Loucy (cell line): Measurements from ENCODE around the gene PHEX.

Source experiments
- H2AFZ ChIP-seq: fragments of 200-600 bp; sonication (generic); 2 replicates; pipeline ENCODE4 v1.6.0; 2016; ENCODE audit warnings: antibody characterized with exemption, mild to moderate bottlenecking, low read length, moderate library complexity
- H3F3A ChIP-seq: fragments of 200-600 bp; 2 replicates; pipeline ENCODE4 v1.6.0; 2016; ENCODE audit warnings: antibody characterized with exemption, low read depth, mild to moderate bottlenecking
- H3K27me3 ChIP-seq: fragments of 200-600 bp; sonication (generic); 2 replicates; pipeline ENCODE4 v1.6.1; 2014; ENCODE audit warnings: low read length, mild to moderate bottlenecking; ENCODE audit not compliant: insufficient read depth, poor library complexity, severe bottlenecking
- H3K36me3 ChIP-seq: fragments of 200-600 bp; sonication (generic); 2 replicates; pipeline ENCODE4 v1.6.1; 2016; ENCODE audit warnings: low read length; ENCODE audit not compliant: insufficient read depth
- H3K4me1 ChIP-seq: fragments of 200-600 bp; sonication (generic); 2 replicates; pipeline ENCODE4 v1.5.1; 2014; ENCODE audit warnings: low read length, mild to moderate bottlenecking; ENCODE audit not compliant: insufficient read depth, poor library complexity, severe bottlenecking
- H3K4me2 ChIP-seq: fragments of 200-600 bp; sonication (generic); 2 replicates; pipeline ENCODE4 v1.6.0; 2014; ENCODE audit warnings: antibody characterized with exemption, low read length, low read depth, mild to moderate bottlenecking; ENCODE audit not compliant: poor library complexity, severe bottlenecking
- H3K4me3 ChIP-seq: fragments of 200-600 bp; sonication (generic); 2 replicates; pipeline ENCODE4 v1.5.1; 2014; ENCODE audit warnings: low read length, mild to moderate bottlenecking, mixed read lengths; ENCODE audit not compliant: poor library complexity, severe bottlenecking
- H3K79me2 ChIP-seq: fragments of 200-600 bp; sonication (generic); 2 replicates; pipeline ENCODE4 v1.6.1; 2014; ENCODE audit warnings: low read length; ENCODE audit not compliant: insufficient read depth
- H3K9ac ChIP-seq: fragments of 200-600 bp; sonication (generic); 2 replicates; pipeline ENCODE4 v1.6.0; 2014; ENCODE audit warnings: mild to moderate bottlenecking, low read depth, low read length, moderate library complexity; ENCODE audit not compliant: poor library complexity, severe bottlenecking
- H3K9me2 ChIP-seq: fragments of 200-600 bp; sonication (generic); replicated peaks from 2 replicates; pipeline ENCODE4 v1.6.1; 2016; ENCODE audit warnings: low read depth, low read length, mixed read lengths
- H3K9me3 ChIP-seq: fragments of 200-600 bp; sonication (generic); 2 replicates; pipeline ENCODE4 v1.6.1; 2014; ENCODE audit warnings: mild to moderate bottlenecking, antibody characterized with exemption, low read length, low read depth; ENCODE audit not compliant: insufficient read depth
- H4K20me1 ChIP-seq: fragments of 200-600 bp; sonication (generic); 2 replicates; pipeline ENCODE4 v1.6.0; 2014; ENCODE audit warnings: antibody characterized with exemption, low read length, mild to moderate bottlenecking; ENCODE audit not compliant: insufficient read depth, poor library complexity, severe bottlenecking
- EZH2phosphoT487 ChIP-seq: fragments of 200-600 bp; IDR thresholded peaks from 2 replicates; pipeline ENCODE4 v1.6.1; 2018; ENCODE audit warnings: antibody characterized with exemption, mild to moderate bottlenecking, moderate library complexity, borderline replicate concordance
- TF ChIP-seq, protein P1 (sequence below): fragments of 200-600 bp; sonication (generic); conservative IDR thresholded peaks from 2 replicates; pipeline ENCODE4 v1.5.1; 2014; ENCODE audit warnings: mild to moderate bottlenecking, antibody characterized with exemption, low read length

PHEX gene

GRCh38 chrX:22165732-22166457 is 133.8 kb downstream of the PHEX start:
- Histone ChIP-seq H3K4me2 (no peak overlapping the region), H3K4me1 (no peaks in the 10 kb centered on the region), H3F3A (no peaks in the 10 kb centered on the region), H3K27me3 (no peaks in the 10 kb centered on the region), H3K9ac (no peak overlapping the region), H3K9me2 (no peaks in the 10 kb centered on the region), H3K9me3 (no peaks in the 10 kb centered on the region), H3K79me2 (no peaks in the 10 kb centered on the region), H2AFZ (no peak overlapping the region), H3K4me3 (no peak overlapping the region), H4K20me1 (no peaks in the 10 kb centered on the region), H3K36me3 (no peaks in the 10 kb centered on the region)
- TF ChIP-seq, protein P1, sequence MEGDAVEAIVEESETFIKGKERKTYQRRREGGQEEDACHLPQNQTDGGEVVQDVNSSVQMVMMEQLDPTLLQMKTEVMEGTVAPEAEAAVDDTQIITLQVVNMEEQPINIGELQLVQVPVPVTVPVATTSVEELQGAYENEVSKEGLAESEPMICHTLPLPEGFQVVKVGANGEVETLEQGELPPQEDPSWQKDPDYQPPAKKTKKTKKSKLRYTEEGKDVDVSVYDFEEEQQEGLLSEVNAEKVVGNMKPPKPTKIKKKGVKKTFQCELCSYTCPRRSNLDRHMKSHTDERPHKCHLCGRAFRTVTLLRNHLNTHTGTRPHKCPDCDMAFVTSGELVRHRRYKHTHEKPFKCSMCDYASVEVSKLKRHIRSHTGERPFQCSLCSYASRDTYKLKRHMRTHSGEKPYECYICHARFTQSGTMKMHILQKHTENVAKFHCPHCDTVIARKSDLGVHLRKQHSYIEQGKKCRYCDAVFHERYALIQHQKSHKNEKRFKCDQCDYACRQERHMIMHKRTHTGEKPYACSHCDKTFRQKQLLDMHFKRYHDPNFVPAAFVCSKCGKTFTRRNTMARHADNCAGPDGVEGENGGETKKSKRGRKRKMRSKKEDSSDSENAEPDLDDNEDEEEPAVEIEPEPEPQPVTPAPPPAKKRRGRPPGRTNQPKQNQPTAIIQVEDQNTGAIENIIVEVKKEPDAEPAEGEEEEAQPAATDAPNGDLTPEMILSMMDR = no peak
- TF ChIP-seq EZH2phosphoT487 = no peak

- TF ChIP-seq EZH2phosphoT487 = no peak
- TF ChIP-seq, protein P1 = no peak
- no peaks in the 10 kb centered on the region for H3K36me3 ChIP-seq
Measured at GRCh38 chrX:22171287-22172060, 139.3 kb downstream of the PHEX start.

GRCh38 chrX:22173966-22174365 is 141.8 kb downstream of the PHEX start:
- Histone ChIP-seq H3K4me2 (no peak overlapping the region), H3K27me3 (no peaks in the 10 kb centered on the region), H3K9me3 (no peaks in the 10 kb centered on the region), H3K4me3 (no peak overlapping the region), H3K4me1 (no peaks in the 10 kb centered on the region), H3K9me2 (no peaks in the 10 kb centered on the region), H3K79me2 (no peaks in the 10 kb centered on the region), H3F3A (no peaks in the 10 kb centered on the region), H3K9ac (no peak overlapping the region), H4K20me1 (no peaks in the 10 kb centered on the region), H3K36me3 (no peaks in the 10 kb centered on the region), H2AFZ (no peak overlapping the region)
- TF ChIP-seq, protein P1 = no peak
- TF ChIP-seq EZH2phosphoT487 = no peak

More at GRCh38 chrX:22171287-22172060, 139.3 kb downstream of the PHEX start:
- H3K9me2 ChIP-seq = no peaks in the 10 kb centered on the region
- H3K4me3 ChIP-seq = no peak overlapping the region
- no peaks in the 10 kb centered on the region for H4K20me1 ChIP-seq
- H3K9me3 ChIP-seq = no peaks in the 10 kb centered on the region
- no peak overlapping the region for H2AFZ ChIP-seq
- no peak overlapping the region for H3K9ac ChIP-seq
- H3K4me2 ChIP-seq = no peak overlapping the region
- H3K4me1 ChIP-seq = no peaks in the 10 kb centered on the region
- H3F3A ChIP-seq = no peaks in the 10 kb centered on the region
- no peaks in the 10 kb centered on the region for H3K79me2 ChIP-seq
- no peaks in the 10 kb centered on the region for H3K27me3 ChIP-seq
